Measurements from ENCODE around the gene IL36RN.

Gene IL36RN

GRCh38 chr2:113013336-113013661 is 45.7 kb upstream of the IL36RN start:
- H3K4me3 ChIP-seq (ENCODE audit: low read depth, low read length) = no peak overlapping the region
- ChIA-PET POLR2A (no interaction called here), CTCF (interaction anchor here (0.6 kb wide), 1 partner anchor 56 kb away, joined by 3 read pairs; no protein-coding TSS in a partner anchor)
- no peak for TF ChIP-seq CTCF (IDR thresholded peaks at IDR 0.05; ENCODE audit: insufficient read depth, low read length, missing control alignments)
- no peak for DNase-seq (ENCODE audit: low read depth, low spot score)

GRCh38 chr2:113014067-113014466 is 44.9 kb upstream of the IL36RN start:
- POLR2A ChIA-PET = no interaction called here
- DNase-seq (ENCODE audit: low read depth, low spot score) = no peak
- no peak for TF ChIP-seq CTCF (IDR thresholded peaks at IDR 0.05; ENCODE audit: insufficient read depth, low read length, missing control alignments)
- no peak overlapping the region for H3K4me3 ChIP-seq (ENCODE audit: low read depth, low read length)
- CTCF ChIA-PET = no interaction called here

GRCh38 chr2:113015042-113015441 is 44.0 kb upstream of the IL36RN start:
- ChIA-PET CTCF (no interaction called here), POLR2A (no interaction called here)
- DNase-seq (ENCODE audit: low read depth, low spot score) = no peak
- TF ChIP-seq CTCF (IDR thresholded peaks at IDR 0.05; ENCODE audit: insufficient read depth, low read length, missing control alignments) = no peak
- no peak overlapping the region for H3K4me3 ChIP-seq (ENCODE audit: low read depth, low read length)

GRCh38 chr2:113015655-113016054 is 43.3 kb upstream of the IL36RN start:
- no peak overlapping the region for H3K4me3 ChIP-seq (ENCODE audit: low read depth, low read length)
- ChIA-PET POLR2A (no interaction called here), CTCF (no interaction called here)
- TF ChIP-seq CTCF (IDR thresholded peaks at IDR 0.05; ENCODE audit: insufficient read depth, low read length, missing control alignments) = no peak
- no peak for DNase-seq (ENCODE audit: low read depth, low spot score)

GRCh38 chr2:113018509-113018908 is 40.5 kb upstream of the IL36RN start:
- CTCF ChIA-PET = no interaction called here
- DNase-seq (ENCODE audit: low read depth, low spot score) = no peak
- TF ChIP-seq CTCF (IDR thresholded peaks at IDR 0.05; ENCODE audit: insufficient read depth, low read length, missing control alignments) = no peak
- no peak overlapping the region for H3K4me3 ChIP-seq (ENCODE audit: low read depth, low read length)
- POLR2A ChIA-PET = no interaction called here

GRCh38 chr2:113021312-113021711 is 37.7 kb upstream of the IL36RN start:
- no peak for TF ChIP-seq CTCF (IDR thresholded peaks at IDR 0.05; ENCODE audit: insufficient read depth, low read length, missing control alignments)
- ChIA-PET POLR2A (no interaction called here), CTCF (no interaction called here)
- no peak overlapping the region for H3K4me3 ChIP-seq (ENCODE audit: low read depth, low read length)
- no peak for DNase-seq (ENCODE audit: low read depth, low spot score)

Data from AG04449 (cell line).